GM18870 (cell line): ENCODE data around the gene UBE2E2.

Experiments used
- ATAC-seq: cut with Tn5 transposase; IDR thresholded peaks from one replicate; pipeline ENCODE4 v1.9.1; 2021; ENCODE audit warnings: moderate library complexity; ENCODE audit not compliant: unreplicated experiment

Gene UBE2E2

DNA sequence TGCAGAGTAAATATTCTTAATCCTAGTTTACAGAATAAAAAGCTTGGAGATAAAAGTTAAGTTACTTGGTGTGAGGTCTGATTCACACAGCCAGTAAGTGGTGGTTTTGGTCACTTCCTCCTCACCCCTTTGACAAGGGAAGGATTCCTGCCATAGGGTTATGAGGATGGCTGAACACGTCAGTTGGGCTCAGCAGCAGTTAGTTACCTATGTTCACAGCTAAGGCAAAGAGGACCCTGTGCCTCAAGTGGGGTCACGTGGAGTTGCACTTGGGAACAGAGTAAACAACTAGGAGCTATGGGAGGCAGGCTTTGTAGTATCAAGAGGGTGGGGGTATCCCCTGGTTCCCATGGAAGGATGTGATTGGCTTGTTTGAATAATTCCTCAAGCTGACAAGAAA, 232.2 kb downstream of the UBE2E2 start:
- no peak for ATAC-seq

- ATAC-seq: no peak
Observed at GRCh38 chr3:23435904-23436303, 232.8 kb downstream of the UBE2E2 start.

- ATAC-seq: no peak
Observed at GRCh38 chr3:23437484-23438145, 234.5 kb downstream of the UBE2E2 start.

DNA sequence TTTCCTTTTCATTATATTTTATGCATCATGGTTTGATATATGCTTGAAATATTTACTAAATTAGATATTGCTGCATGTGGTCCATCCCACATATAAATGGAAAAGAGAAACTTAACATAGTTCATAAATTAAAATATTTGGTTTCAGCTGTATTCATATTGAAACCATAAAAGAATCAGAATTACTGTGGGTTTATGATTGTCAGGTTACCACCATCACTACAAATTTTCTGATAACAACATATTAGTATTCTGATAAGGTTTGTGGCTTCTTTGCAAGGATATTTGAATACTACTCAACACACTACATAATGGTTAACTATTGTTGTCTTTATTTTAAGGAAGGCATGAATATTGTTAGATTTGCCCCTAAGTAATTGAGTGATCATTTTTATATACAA, 235.5 kb downstream of the UBE2E2 start:
- peak; percentile 45 for ATAC-seq

GRCh38 chr3:23439080-23439479, 236.0 kb downstream of the UBE2E2 start:
- ATAC-seq: no peak

DNA sequence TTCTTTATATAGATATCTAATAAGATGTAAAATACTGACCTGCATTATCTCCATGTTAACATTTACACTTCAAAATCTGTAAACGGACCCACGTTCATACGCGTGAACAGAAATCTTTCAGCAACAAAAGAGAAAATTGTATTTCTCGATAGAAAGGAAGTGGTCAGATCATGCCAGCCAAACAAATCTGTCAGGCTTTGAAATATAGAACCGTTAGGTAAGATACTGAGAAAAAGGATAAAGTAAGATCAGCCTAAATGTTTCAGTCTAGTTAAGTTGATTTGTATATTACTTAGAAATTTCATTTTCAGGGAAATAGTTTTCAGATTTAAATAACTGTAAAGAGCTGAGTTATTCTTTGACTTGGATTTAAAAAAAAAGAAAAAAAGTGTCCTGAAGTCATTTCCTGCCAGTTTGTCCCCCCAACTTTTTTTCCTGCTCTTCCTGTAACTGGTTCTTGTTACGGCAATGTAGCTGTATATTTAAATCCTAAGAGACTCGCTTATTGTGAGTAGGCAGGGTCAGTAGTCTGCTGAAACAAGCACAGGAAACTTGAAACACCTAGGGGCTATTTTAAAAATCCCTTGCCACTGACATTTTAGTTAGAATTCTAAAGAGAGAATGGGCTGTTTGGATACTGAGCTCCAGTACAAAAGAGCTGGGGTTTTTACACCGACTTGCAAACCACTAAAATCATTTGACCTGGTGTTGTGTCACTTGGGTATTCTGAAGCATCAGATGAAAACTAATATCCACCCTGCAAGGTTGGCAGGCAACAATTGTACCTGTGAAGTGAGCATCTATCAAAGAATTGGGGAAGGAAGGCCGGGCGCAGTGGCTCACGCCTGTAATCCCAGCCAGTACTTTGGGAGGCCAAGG, 237.5 kb downstream of the UBE2E2 start:
- no peak for ATAC-seq

GRCh38 chr3:23442598-23443383, 239.7 kb downstream of the UBE2E2 start:
- peak; percentile 56 for ATAC-seq

- no peak for ATAC-seq
Observed at GRCh38 chr3:23444386-23444785, 241.3 kb downstream of the UBE2E2 start.

GRCh38 chr3:23446301-23446700, 243.2 kb downstream of the UBE2E2 start:
- no peak for ATAC-seq

DNA sequence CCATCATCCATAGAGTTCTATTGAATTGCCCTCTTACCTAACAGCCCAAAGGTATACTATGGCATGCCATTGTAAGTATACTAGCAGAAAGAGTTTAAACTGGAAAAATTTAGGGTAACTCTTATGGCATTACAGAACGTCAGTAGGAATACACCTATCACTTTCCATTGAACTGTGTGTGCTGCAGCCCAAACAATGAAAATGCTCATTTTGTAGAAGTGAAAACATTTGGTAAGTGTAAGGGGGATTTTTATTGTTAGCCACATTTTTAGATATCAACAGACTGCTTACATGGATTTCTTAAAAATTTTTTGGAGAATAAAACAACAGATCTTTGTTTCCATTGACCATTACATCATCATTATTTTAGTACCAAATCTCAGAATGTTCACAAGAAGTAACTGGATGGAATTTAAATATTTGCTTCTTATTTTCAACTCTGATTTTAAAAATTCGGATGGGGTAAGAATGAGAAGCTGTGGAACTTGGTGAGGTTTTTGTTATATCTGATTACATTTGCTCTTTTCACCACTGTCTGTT, 245.9 kb downstream of the UBE2E2 start:
- ATAC-seq: no peak

DNA sequence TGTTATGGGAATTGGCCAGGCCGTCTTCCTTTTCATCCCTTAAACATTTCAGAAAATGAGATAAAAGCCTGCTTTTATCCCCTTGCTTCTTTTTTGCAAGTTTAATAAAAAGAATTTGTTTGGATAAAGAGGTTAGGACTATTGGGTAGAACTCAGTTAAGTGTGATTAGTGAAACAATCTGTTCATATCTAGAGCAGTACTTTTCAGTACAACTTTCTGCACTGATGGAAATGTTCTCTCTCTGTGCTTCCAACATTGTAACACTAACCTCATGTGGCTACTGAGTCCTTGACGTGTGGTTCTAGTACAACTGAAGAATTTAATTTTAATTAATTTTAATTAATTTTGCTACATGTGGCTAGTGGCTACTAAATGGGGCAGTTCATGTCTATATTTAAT, 246.9 kb downstream of the UBE2E2 start:
- ATAC-seq: no peak

DNA sequence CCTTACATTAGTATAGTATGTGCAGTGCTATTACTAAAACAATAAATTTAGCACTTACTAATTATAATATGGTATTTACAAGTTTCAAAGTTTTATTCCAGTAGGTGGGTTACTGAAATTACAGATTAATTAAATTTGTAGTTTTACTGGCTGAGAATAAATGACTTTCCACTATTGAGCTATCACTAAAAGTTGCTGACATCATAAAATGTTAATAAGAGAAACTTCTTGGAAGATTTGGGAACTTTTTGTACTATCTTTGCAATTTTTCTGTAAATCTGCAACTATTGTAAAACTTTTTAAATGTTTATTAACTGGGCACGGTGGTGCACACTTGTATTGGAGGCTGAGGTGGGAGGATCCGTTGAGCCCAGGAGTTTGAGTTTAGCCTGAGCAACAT, 247.7 kb downstream of the UBE2E2 start:
- no peak for ATAC-seq

- no peak for ATAC-seq
Observed at GRCh38 chr3:23452408-23452807, 249.3 kb downstream of the UBE2E2 start.

- ATAC-seq: no peak
Observed at GRCh38 chr3:23455084-23455483, 252.0 kb downstream of the UBE2E2 start.

- ATAC-seq: no peak
Observed at GRCh38 chr3:23455775-23456174, 252.6 kb downstream of the UBE2E2 start.

GRCh38 chr3:23457697-23458096, 254.6 kb downstream of the UBE2E2 start:
- no peak for ATAC-seq

GRCh38 chr3:23459465-23459864, 256.3 kb downstream of the UBE2E2 start:
- no peak for ATAC-seq

- ATAC-seq: no peak
Observed at GRCh38 chr3:23459889-23460546, 256.9 kb downstream of the UBE2E2 start.

DNA sequence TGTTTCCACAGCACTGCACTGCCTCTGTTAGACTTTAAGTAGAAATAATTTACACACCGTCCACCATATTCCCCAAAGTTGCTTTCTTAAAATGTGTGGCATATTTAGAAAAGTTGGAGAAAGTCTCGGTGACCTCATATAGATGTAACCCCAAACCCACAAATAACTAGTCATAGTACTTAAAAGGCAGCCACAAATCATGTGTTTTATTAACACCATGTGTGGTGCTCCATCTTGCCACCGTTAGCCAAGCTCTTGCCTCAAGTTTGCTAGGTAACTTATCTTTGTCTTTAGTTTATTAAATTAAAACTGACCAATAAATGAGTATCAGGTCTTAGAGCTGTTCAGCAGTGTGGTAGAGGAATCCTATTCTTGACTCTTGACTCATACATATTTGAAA, 257.9 kb downstream of the UBE2E2 start:
- ATAC-seq: no peak

- ATAC-seq: no peak
Observed at GRCh38 chr3:23463791-23464190, 260.7 kb downstream of the UBE2E2 start.

GRCh38 chr3:23465569-23465968, 262.4 kb downstream of the UBE2E2 start:
- no peak for ATAC-seq
